Activated CD8-positive, alpha-beta memory T cell treated with anti-CD3 and anti-CD28 coated beads for 1 hour (primary cell): Measurements from ENCODE around the gene SLC22A12.
"Not testable (repeated sequence)": the region's sequence is repeated elsewhere in the genome, so short reads cannot be mapped to it uniquely, and the experiment has no call there.

Source experiments
- DNase-seq, 2 donors: peaks; one replicate each; pipeline ENCODE4 v3.0.0-alpha.2; 2020; ENCODE audit warnings: low read depth in 1 of 2; ENCODE audit errors: extremely low read depth in 1 of 2

The SLC22A12 gene

DNA sequence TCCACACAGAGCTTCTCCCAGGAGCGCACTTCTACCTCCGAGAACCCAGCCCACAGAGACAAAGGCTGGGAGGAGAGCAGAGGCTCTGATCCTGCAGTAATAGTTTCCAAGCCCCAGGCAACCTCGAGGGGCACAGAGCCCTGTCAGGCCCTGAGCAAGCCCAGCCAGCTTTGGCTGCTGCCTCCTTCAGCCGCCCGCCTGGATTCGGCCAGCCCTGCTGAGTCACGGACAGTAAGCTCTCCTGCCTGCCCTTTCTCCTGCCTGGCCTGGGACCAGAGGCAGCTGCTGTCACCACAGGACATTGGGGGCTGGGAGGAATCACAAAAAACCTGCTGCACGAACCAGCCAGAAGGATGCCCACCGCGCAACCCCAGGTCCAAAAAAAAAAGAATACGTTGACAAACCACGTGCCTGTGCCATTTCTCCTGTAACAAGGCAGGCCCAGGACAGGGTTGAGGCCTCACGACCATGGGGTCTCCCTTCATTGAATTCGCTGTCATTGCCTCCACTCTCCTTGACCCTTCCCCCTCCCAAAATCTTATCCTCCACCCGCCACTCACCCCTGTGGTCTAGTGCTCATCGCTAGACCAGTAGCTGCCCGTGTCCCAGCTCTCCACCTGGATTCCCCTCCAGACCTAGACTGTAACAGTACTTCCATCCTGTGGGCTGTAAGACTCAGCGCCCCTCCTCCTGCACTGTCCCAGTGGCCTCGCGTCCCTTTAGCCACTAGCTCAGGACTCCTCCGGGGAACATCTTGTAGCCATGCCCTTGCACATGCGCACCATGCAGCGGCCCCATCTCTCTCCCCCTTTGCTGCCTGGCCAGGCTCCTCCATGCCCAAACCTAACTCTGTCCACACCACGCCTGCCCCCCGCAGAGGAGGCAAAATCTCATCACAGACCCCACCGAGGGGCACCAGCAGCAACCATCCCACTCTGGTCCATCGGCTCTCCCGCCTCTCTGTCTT lies 7.4 kb upstream of the SLC22A12 start:
- no peak for DNase-seq

DNA sequence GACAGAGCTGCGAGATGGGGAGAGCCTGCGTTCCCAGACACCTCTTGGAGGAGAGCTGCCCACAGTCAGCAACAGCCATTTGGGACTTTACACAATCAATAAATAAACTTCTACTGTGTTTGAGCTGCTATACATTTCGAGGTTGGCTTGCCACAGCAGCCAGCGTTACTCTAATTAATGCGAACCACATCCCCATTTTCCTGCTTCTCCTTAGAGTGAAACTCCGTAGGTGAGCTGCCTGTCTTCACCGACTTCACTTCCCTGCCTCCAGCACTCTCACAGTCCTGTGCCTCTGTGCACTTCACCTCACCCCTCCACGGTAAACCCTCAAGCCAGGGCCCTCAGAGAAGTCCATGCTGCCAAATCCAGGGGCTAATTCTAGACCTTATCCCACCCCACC lies 5.9 kb upstream of the SLC22A12 start:
- no peak for DNase-seq

DNA sequence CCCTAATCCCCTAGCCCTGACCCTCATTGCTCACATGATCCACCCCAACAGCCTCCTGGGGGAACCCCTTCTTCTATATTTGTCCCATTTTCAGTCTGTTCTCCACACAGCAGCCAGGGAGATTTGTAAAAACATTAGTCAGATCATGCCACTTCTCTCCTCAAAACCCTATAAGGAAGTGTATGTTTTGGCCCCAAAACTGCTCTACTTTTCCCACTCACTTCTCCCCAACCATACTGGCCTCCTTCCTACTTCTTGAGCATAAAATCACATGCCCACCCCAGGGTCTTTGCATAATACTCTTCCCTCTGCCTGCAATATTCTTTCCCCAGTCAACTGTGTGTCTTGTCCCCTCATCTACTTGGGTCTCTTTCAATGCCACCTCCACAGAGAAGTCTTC lies 4.7 kb upstream of the SLC22A12 start:
- no peak for DNase-seq

DNA sequence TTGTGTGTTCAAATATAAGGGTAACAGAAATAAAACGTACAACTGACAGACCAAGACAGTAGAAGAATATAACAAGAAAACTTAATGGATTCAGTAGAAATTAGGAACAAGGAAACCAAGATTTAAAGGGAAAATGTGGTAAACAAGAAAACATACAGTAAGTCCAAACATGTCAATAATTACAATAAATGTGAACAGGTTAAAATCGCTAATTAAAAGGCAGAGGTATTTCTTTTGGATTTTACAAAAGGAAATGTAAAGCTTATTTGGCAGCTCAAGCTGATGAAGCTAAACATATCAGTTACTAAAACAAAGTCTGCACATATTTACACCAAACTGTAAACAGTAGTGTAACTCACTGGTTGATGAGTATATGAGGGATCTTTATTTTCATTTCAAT lies 2.3 kb upstream of the SLC22A12 start:
- no peak for DNase-seq

DNA sequence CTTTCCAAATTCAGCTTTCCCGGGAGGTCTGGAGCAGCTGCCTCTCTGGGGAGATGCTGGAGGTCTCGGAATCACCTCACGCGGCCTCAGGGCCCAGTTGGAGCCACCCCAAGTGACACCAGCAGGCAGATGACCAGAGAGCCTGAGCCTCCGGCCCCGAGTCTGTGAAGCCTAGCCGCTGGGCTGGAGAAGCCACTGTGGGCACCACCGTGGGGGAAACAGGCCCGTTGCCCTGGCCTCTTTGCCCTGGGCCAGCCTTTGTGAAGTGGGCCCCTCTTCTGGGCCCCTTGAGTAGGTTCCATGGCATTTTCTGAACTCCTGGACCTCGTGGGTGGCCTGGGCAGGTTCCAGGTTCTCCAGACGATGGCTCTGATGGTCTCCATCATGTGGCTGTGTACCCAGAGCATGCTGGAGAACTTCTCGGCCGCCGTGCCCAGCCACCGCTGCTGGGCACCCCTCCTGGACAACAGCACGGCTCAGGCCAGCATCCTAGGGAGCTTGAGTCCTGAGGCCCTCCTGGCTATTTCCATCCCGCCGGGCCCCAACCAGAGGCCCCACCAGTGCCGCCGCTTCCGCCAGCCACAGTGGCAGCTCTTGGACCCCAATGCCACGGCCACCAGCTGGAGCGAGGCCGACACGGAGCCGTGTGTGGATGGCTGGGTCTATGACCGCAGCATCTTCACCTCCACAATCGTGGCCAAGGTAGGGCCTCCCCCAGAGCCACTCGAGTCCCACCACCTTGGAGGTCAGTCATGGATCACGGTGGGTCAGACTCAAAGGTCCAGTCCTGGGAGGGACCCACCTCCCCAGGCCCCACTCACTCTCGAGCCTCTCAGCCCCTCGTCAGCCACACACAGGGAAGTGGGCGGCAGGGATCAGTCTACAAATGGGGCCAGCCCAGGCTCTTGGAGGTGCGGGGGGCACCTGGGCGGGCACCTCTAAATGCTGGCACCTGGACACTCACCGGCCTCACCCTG lies 525 bp downstream of the SLC22A12 start:
- no peak for DNase-seq

DNA sequence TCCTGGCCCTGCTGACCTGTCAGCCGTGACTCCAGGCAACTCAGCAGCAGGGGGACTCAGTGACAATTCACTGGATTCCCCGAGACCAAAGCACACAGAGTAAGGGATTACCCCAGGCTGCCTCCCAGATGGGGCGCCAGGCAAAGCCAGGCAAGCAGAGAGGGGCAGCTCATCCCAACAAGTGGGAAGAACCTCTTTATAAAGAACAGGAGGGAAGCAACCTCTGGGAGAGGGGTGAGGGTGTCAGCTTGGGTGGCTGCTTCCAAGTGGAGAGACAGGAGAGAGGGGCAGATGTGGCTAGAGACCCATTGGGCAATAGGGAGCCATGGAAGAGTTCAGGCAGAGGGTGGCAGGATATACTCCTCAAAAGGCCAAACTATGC lies 1.2 kb downstream of the SLC22A12 start:
- no peak for DNase-seq

DNA sequence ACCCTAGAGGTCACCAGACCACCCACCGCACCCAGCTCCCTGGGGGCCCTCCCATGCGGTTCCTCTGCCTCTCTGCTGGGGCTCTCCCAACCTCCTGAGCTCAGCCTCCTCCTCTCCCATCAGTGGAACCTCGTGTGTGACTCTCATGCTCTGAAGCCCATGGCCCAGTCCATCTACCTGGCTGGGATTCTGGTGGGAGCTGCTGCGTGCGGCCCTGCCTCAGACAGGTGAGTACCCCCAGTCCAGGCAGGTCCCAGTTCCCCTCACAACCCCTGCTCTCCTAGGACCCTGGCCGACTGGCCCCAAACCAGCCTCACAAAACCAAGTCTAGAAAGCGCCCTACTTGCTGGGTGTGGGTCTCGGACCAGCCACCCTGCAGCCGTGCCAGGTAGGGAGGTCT lies 1.6 kb downstream of the SLC22A12 start:
- DNase-seq, result no peak

DNA sequence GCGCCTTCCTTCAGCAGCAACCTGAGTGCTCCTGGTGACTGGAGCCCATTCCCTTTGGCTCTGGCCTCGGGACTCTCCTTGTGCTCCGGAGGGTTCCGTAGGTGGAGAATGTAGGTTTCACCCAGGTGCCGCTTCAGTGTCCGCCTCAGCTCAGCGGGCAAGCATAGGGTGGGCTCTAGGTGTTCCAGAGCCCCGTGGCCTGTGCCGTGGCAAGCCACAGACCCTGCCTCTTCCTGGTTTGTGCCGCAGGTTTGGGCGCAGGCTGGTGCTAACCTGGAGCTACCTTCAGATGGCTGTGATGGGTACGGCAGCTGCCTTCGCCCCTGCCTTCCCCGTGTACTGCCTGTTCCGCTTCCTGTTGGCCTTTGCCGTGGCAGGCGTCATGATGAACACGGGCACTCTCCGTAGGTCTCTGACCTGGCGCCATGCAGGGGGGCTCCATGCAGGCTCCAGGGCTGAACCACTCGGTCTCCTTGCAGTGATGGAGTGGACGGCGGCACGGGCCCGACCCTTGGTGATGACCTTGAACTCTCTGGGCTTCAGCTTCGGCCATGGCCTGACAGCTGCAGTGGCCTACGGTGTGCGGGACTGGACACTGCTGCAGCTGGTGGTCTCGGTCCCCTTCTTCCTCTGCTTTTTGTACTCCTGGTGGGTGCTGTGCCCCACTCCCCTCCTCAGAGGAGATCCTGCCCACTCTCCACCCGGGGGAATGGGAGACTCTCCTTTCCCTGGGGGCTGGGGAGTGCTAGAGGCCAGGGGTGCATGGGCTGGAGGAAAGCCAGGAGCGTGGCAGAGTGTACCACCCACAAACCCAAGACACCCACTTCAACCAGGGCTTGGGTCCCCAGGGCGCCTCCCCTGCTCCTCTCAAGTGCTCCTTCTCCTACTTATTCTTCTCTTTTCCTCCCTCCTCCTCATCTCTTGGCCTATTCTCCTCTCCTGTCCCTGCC lies 2.4 kb downstream of the SLC22A12 start:
- no peak for DNase-seq

DNA sequence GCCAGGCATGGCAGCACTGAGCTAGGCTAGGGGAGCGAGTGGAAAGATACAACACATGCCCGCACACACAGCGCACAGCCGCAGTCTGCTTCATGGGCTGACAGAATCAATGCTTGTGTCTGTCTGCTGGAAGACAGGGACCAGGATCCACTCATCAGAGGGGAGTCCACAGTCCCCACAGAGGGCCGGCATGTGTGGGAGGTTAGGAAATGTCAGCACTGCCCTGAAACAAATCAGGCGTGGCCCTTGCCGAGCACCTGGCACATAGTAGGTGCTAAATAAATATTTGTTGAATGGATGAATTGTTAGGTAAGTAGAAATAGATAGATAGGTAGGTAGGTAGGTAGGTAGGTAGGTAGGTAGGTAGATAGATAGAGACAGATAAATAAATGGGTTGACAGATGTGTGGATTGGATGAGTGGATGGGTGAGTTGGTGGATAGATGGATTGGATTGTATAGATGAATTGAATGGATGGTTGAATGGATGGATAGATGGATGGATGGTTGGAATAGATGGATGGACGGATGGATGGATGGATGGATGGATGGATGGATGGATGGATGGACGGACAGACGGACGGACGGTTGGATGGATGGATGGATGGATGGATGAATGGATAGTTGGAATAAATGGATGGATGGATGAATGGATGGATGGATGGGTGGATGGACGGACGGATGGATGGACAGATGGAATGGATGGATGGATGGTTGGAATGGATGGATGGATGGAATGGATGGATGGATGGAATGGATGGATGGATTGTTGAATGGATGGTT lies 3.3 kb downstream of the SLC22A12 start:
- DNase-seq, result no peak

DNA sequence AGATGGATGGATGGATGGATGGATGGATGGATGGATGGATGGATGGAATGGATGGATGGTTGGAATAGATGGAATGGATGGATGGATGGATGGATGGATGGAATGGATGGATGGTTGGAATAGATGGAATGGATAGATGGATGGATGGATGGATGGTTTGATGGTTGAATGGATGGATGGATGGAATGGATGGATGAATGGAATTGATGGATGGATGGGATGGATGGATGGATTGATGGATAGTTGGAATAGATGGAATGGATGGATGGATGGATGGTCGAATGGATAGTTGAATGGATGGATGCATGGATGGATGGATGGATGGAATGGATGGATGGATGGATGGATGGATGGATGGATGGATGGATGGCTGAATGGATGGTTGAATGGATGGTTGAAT lies 4.9 kb downstream of the SLC22A12 start:
- not testable (repeated sequence) for DNase-seq

DNA sequence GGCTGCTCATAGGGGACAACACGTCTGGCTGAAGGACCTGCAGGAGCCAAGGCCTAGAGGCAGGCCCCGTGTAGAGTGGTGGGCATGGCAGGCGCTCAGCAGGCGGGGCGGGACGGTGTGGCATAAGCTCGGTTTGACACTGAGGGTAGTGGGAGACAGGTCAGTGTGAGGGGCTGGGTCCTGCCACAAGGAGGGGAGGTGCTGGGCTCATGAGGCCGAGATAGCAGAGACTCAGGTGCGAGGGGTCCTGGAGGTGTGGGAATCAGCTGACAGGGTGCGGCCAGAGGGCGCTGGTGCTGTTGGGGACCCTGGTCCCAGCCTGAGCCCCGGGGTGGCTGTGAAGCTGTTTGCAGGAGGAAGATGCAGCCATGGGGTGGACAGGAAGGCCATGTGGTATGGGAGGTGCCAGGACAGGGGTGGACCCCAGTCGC lies 6.7 kb downstream of the SLC22A12 start:
- no peak for DNase-seq

DNA sequence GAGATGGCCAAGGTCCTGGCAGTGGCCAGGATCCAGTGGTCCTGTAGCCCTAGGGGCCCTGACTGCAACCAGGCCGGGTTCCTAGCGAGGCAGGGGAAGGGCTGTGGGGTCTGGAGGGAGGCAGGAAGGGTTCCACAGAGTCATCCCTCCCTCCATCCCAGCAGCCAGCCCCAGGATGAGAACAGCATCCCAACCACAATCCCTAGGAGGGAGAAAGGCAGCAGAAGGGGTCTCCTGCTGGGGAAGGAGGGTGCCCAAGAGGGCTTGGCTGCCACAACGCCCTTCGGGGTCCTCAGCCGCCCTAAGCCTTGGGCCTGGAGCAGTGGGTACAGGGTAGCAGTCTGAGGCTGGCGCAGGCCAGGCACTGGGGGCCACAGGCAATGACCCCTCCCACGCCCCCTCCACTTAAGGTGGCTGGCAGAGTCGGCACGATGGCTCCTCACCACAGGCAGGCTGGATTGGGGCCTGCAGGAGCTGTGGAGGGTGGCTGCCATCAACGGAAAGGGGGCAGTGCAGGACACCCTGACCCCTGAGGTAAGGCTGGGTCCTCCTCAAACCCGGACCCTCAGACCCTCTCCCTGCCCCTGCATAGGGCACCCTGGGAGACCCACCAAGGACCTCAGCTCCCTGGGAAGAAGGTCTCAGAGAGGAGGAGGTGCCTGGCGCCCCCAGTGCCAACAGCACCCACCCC lies 7.2 kb downstream of the SLC22A12 start:
- DNase-seq, result no peak

DNA sequence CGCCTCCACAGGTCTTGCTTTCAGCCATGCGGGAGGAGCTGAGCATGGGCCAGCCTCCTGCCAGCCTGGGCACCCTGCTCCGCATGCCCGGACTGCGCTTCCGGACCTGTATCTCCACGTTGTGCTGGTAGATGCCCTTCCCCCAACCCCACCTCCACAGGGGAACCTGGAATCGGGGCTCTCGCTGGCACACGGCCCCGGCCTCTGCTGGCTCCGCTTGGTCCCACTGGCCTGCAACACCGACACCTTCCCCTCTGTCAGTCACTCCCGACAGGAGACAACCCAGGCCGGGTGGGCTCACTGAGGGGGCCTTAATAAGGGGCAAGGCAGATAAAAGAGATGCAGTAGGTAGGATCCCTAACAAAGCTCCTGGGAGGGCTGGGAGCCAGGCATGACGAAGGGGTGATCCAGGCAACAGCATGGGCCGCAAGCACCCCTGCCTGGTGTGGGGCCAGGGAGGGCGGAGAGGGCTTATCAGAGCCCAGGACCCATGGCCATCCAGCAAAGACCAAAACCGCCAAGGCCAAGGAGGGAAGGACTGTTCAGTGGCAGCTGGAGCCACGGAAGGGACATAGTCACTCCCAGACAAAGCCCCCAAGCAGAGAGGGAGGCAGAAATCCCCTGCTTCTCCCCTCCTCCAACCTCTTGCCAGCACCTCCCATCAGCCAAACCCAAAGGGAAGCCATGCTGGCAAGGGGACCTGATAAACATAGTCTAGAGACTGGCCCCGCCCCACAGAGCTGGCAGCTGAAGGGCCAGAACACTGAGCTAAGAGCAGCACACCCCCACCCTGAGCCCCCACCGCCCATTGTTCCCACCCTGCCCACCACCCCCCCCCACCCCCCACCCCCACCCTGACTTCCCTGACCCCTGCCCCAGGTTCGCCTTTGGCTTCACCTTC lies 8.0 kb downstream of the SLC22A12 start:
- DNase-seq, result no peak

DNA sequence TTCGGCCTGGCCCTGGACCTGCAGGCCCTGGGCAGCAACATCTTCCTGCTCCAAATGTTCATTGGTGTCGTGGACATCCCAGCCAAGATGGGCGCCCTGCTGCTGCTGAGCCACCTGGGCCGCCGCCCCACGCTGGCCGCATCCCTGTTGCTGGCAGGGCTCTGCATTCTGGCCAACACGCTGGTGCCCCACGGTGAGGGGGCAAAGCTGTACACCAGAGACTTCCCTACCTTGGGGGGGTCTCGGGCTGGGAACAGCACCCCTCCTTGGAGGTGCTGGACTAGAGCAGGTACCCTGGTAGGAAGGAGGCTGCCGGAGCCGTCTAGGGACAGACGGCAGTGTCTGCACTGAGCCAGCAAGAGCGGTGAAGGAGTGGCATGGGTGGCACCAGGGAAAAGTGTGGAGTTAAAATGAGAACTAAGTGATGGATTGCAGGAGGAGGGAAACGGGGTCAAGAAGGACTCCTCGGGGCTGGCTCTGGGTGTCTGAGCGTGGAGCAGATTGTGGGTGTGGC lies 8.7 kb downstream of the SLC22A12 start:
- DNase-seq, result no peak

DNA sequence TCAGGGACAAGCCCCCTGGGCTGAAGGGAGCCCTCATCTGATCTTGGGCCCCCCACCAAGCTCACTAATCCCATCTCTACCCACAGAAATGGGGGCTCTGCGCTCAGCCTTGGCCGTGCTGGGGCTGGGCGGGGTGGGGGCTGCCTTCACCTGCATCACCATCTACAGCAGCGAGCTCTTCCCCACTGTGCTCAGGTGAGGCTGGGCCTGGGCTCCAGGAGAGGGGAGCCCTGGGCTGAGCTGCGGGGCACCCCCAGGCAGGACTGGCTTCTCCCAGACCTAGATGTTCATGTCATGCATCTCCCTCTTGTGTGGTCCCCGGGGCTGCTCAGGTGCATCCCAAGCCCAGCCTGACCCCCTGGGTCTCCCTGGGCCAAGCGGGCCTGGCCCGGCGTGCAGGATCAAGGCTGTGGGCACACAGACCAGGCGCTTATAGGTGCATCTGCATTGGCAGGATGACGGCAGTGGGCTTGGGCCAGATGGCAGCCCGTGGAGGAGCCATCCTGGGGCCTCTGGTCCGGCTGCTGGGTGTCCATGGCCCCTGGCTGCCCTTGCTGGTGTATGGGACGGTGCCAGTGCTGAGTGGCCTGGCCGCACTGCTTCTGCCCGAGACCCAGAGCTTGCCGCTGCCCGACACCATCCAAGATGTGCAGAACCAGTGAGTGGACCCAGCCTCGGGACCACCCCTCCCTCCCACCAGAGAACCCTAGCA lies 9.4 kb downstream of the SLC22A12 start:
- no peak for DNase-seq

DNA sequence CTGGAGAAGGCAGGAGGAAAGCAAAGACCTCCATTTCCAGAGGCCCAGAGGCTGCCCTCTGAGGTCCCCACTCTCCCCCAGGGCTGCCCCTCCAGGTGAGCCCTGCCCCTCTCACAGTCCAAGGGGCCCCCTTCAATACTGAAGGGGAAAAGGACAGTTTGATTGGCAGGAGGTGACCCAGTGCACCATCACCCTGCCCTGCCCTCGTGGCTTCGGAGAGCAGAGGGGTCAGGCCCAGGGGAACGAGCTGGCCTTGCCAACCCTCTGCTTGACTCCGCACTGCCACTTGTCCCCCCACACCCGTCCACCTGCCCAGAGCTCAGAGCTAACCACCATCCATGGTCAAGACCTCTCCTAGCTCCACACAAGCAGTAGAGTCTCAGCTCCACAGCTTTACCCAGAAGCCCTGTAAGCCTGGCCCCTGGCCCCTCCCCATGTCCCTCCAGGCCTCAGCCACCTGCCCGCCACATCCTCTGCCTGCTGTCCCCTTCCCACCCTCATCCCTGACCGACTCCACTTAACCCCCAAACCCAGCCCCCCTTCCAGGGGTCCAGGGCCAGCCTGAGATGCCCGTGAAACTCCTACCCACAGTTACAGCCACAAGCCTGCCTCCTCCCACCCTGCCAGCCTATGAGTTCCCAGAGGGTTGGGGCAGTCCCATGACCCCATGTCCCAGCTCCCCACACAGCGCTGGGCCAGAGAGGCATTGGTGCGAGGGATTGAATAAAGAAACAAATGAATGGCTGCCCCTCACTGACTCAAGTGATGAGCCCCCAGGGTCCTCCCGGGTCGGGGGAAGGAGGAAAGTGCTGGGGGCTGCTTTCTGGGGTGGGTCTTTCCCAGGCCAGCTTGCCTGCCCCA lies 10.8 kb downstream of the SLC22A12 start:
- no peak for DNase-seq
